Measurements from ENCODE around the gene RAB11A. TPM values are rescaled to one million over a fixed set of nuclear protein-coding genes. Genes with fewer than 3 reads are reported as not detected.
A peak's percentile ranks its signal among the peaks of the same experiment; 100 is the strongest.

Gene RAB11A
- total and polyA plus RNA-seq, 2 donors (not counting 1 experiment from before 2014, with no cell fraction given): 83.2 to 126 TPM

DNA sequence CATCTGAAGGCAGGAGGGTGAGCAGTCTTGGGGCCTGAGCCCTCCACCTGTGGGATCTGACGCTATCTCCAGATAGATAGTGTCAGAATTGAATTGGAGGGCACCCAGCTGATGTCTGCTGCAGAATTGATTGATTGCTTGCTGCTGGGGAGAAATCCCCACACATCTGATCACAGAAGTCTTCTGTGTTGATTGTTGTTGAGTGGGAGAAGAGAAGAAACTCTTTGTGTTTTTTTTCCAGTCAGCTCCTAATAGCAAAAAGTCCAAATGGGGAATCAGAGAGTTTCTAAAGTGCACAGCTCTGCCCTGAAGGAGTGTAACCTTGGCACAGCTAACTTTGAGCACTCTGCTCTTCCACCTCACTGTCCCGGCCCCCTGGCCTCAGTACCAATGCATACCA, 66.1 kb downstream of the RAB11A start:
- POLR2A ChIA-PET: no interaction called here
- H2AFZ ChIP-seq (ENCODE audit: insufficient read depth, low read depth, low read length, poor library complexity, severe bottlenecking): no peak overlapping the region
- no peaks in the 10 kb centered on the region for H3K27me3 Mint-ChIP-seq
- WGBS (ENCODE audit: insufficient coverage): 100% methylated on average over 2 of the region's 2 CpGs
- H3K4me1 ChIP-seq (ENCODE audit: control insufficient read depth in 2 of 2, insufficient read depth in 2 of 2, low read length in 2 of 2): no peaks in the 10 kb centered on the region
- TF ChIP-seq EZH2 (IDR thresholded peaks at IDR 0.05; ENCODE audit: borderline replicate concordance, insufficient read depth, low read depth, low read length, poor library complexity, severe bottlenecking): no peak
- TF ChIP-seq, protein P1, sequence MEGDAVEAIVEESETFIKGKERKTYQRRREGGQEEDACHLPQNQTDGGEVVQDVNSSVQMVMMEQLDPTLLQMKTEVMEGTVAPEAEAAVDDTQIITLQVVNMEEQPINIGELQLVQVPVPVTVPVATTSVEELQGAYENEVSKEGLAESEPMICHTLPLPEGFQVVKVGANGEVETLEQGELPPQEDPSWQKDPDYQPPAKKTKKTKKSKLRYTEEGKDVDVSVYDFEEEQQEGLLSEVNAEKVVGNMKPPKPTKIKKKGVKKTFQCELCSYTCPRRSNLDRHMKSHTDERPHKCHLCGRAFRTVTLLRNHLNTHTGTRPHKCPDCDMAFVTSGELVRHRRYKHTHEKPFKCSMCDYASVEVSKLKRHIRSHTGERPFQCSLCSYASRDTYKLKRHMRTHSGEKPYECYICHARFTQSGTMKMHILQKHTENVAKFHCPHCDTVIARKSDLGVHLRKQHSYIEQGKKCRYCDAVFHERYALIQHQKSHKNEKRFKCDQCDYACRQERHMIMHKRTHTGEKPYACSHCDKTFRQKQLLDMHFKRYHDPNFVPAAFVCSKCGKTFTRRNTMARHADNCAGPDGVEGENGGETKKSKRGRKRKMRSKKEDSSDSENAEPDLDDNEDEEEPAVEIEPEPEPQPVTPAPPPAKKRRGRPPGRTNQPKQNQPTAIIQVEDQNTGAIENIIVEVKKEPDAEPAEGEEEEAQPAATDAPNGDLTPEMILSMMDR (IDR thresholded peaks at IDR 0.05): no peak
- no peaks in the 10 kb centered on the region for H3K9me3 Mint-ChIP-seq (ENCODE audit: insufficient read depth)
- DNase-seq (no peak), ATAC-seq (ENCODE audit: low read depth) (no peak)
- no peaks in the 10 kb centered on the region for H4K20me1 ChIP-seq (ENCODE audit: control insufficient read depth, insufficient read depth, low read length, poor library complexity, severe bottlenecking)
- H3K27ac Mint-ChIP-seq: peak overlapping the region; percentile 26
- H3K27ac ChIP-seq (ENCODE audit: low read length in 2 of 2): no peak overlapping the region
- no peak overlapping the region for H3K4me3 Mint-ChIP-seq
- no peaks in the 10 kb centered on the region for H3K36me3 ChIP-seq (replicated peaks in 1 of 2; ENCODE audit: control extremely low read depth in 1 of 2, control insufficient read depth in 1 of 2, extremely low read depth in 1 of 2, insufficient read depth in 2 of 2, low read length in 1 of 2)
- no peaks in the 10 kb centered on the region for H3K4me1 Mint-ChIP-seq
- H3K79me2 ChIP-seq (ENCODE audit: control insufficient read depth, insufficient read depth, low read length): no peaks in the 10 kb centered on the region
- H3K4me2 ChIP-seq (replicated peaks; ENCODE audit: low read depth, low read length, poor library complexity, severe bottlenecking): no peak overlapping the region
- no peak overlapping the region for H3K4me3 ChIP-seq (ENCODE audit: control extremely low read depth in 1 of 5, extremely low read depth in 1 of 5, insufficient read depth in 1 of 5, low read depth in 2 of 5, low read length in 4 of 5)
- no peaks in the 10 kb centered on the region for H3K9me3 ChIP-seq (ENCODE audit: control extremely low read depth in 1 of 3, control insufficient read depth in 2 of 3, insufficient read depth in 1 of 3, low read length in 2 of 3)
- no peaks in the 10 kb centered on the region for H3K27me3 ChIP-seq (replicated peaks in 1 of 4; ENCODE audit: control extremely low read depth in 1 of 4, control insufficient read depth in 3 of 4, insufficient read depth in 4 of 4, low read length in 3 of 4)
- no peak overlapping the region for H3K9ac ChIP-seq (ENCODE audit: low read length)
- intact Hi-C loops (cut with micrococcal nuclease): no loop called here
- CTCF ChIA-PET: interaction anchor here (0.9 kb wide), 1 partner anchor 66 kb away, joined by 3 read pairs; the partner anchor contains the start of gene RAB11A

DNA sequence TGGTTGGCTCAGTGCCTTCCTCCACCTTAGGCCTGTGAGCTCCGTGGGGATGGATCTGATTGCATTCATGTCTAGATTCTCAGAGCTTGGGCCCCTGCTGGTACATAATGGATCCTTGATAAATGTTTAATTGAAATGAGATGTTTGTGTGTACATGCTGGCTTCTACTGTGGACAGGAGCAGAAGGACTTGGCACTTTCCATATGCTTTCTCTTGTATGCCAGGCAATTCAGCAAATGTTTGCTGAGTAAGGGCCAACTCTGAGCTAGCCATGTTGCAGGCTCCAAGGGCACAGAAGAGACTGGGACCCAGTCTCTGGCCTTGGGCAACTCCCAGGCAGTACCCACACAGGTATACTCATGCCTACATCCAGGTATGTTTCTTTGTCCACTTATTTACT, 67.0 kb downstream of the RAB11A start:
- TF ChIP-seq EZH2 (IDR thresholded peaks at IDR 0.05; ENCODE audit: borderline replicate concordance, insufficient read depth, low read depth, low read length, poor library complexity, severe bottlenecking): no peak
- TF ChIP-seq, protein P1 (IDR thresholded peaks at IDR 0.05): no peak
- H3K27me3 Mint-ChIP-seq: no peaks in the 10 kb centered on the region
- Histone ChIP-seq H3K27ac (ENCODE audit: low read length in 2 of 2) (no peak overlapping the region), H3K9me3 (ENCODE audit: control extremely low read depth in 1 of 3, control insufficient read depth in 2 of 3, insufficient read depth in 1 of 3, low read length in 2 of 3) (no peaks in the 10 kb centered on the region), H3K27me3 (replicated peaks in 1 of 4; ENCODE audit: control extremely low read depth in 1 of 4, control insufficient read depth in 3 of 4, insufficient read depth in 4 of 4, low read length in 3 of 4) (no peaks in the 10 kb centered on the region), H3K4me3 (ENCODE audit: control extremely low read depth in 1 of 5, extremely low read depth in 1 of 5, insufficient read depth in 1 of 5, low read depth in 2 of 5, low read length in 4 of 5) (no peak overlapping the region), H3K79me2 (ENCODE audit: control insufficient read depth, insufficient read depth, low read length) (no peaks in the 10 kb centered on the region), H3K4me1 (ENCODE audit: control insufficient read depth in 2 of 2, insufficient read depth in 2 of 2, low read length in 2 of 2) (no peaks in the 10 kb centered on the region), H2AFZ (ENCODE audit: insufficient read depth, low read depth, low read length, poor library complexity, severe bottlenecking) (no peak overlapping the region), H3K4me2 (replicated peaks; ENCODE audit: low read depth, low read length, poor library complexity, severe bottlenecking) (no peak overlapping the region), H4K20me1 (ENCODE audit: control insufficient read depth, insufficient read depth, low read length, poor library complexity, severe bottlenecking) (no peaks in the 10 kb centered on the region), H3K36me3 (replicated peaks in 1 of 2; ENCODE audit: control extremely low read depth in 1 of 2, control insufficient read depth in 1 of 2, extremely low read depth in 1 of 2, insufficient read depth in 2 of 2, low read length in 1 of 2) (no peaks in the 10 kb centered on the region), H3K9ac (ENCODE audit: low read length) (no peak overlapping the region)
- ChIA-PET POLR2A (no interaction called here), CTCF (no interaction called here)
- H3K27ac Mint-ChIP-seq: no peak overlapping the region
- H3K4me3 Mint-ChIP-seq: no peak overlapping the region
- no peak for DNase-seq
- ATAC-seq (ENCODE audit: low read depth): no peak
- H3K9me3 Mint-ChIP-seq (ENCODE audit: insufficient read depth): no peaks in the 10 kb centered on the region
- no peaks in the 10 kb centered on the region for H3K4me1 Mint-ChIP-seq
- 90% methylated on average over 1 of the region's 1 CpG for WGBS (ENCODE audit: insufficient coverage)
- intact Hi-C loops (cut with micrococcal nuclease): no loop called here
